Neutrophil (primary cell): ENCODE data around the gene CX3CL1.

Experiments used
- H3K27ac ChIP-seq: fragments of 200-600 bp; sonication (generic); 2 replicates; pipeline ENCODE4 v1.5.1; 2016; ENCODE audit warnings: mild to moderate bottlenecking, moderate library complexity
- H3K27me3 ChIP-seq: fragments of 200-600 bp; sonication (generic); 2 replicates; pipeline ENCODE4 v1.6.0; 2016; ENCODE audit warnings: mild to moderate bottlenecking
- H3K36me3 ChIP-seq: fragments of 200-600 bp; sonication (generic); 2 replicates; pipeline ENCODE4 v1.5.1; 2017
- H3K4me1 ChIP-seq, 2 experiments: fragments of 200-600 bp in 1 of 2; sonication (generic) in 1 of 2; 1 replicate in 1 of 2; 2 replicates in 1 of 2; pipeline versions ENCODE4 v1.5.1 to v1.6.1; 2013 to 2016; ENCODE audit warnings: low read depth in 1 of 2, low read length in 1 of 2, mild to moderate bottlenecking in 1 of 2, moderate library complexity in 1 of 2; ENCODE audit not compliant: control insufficient read depth in 1 of 2, insufficient read depth in 1 of 2
- H3K4me3 ChIP-seq, 2 experiments: fragments of 200-600 bp in 1 of 2; sonication (generic) in 1 of 2; 1 replicate in 1 of 2; 2 replicates in 1 of 2; pipeline ENCODE4 v1.5.1; 2013 to 2016; ENCODE audit warnings: low read depth in 1 of 2, low read length in 1 of 2, mild to moderate bottlenecking in 1 of 2, moderate library complexity in 1 of 2
- H3K9me3 ChIP-seq: fragments of 200-600 bp; sonication (generic); 2 replicates; pipeline ENCODE4 v1.5.1; 2016
- TF ChIP-seq, protein P1 (sequence below): fragments of 200-600 bp; sonication (generic); IDR thresholded peaks from 2 replicates; pipeline ENCODE4 v1.5.1; 2016; ENCODE audit warnings: antibody characterized with exemption

Gene CX3CL1

DNA sequence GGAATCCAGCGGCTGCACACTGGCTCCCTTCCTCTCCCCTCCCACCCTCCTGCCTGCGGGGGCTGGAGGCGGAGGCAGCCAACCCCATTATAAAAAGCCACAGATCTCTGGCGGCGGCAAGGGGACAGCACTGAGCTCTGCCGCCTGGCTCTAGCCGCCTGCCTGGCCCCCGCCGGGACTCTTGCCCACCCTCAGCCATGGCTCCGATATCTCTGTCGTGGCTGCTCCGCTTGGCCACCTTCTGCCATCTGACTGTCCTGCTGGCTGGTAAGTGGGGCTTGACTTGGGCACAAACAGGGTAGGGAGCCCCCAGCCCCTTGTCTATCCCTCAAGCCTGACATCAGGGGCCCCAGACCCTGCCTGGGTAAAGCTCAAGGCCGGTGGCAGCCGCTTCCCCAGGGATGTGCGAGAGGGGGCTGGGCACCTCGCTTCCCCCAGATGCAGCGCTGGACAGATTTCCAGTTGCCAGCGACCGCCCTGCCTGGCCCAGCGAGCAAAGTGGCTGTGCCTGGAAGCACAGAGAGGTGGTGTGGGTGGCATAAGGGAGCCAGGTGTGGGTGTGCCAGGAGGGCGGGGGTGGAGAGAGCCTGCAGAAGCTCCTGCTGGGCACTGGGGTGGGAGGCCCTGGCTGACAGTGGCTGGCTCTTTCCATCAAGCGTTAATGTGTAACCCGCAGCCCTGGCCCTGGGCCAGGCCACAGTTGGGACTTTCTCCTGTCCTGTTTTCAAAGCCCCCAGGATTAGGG, at the start of gene CX3CL1:
Gene CX3CL1, plus strand, starts transcription at position 119 of the 745 bp plus-strand sequence. Its CDS starts 79 bp downstream, at position 198.
- H3K27me3 ChIP-seq = peaks cover 38% of the 10 kb centered on the region
- H3K9me3 ChIP-seq = no peaks in the 10 kb centered on the region
- H3K36me3 ChIP-seq = no peaks in the 10 kb centered on the region
- H3K4me1 ChIP-seq = no peaks in the 10 kb centered on the region
- TF ChIP-seq, protein P1, sequence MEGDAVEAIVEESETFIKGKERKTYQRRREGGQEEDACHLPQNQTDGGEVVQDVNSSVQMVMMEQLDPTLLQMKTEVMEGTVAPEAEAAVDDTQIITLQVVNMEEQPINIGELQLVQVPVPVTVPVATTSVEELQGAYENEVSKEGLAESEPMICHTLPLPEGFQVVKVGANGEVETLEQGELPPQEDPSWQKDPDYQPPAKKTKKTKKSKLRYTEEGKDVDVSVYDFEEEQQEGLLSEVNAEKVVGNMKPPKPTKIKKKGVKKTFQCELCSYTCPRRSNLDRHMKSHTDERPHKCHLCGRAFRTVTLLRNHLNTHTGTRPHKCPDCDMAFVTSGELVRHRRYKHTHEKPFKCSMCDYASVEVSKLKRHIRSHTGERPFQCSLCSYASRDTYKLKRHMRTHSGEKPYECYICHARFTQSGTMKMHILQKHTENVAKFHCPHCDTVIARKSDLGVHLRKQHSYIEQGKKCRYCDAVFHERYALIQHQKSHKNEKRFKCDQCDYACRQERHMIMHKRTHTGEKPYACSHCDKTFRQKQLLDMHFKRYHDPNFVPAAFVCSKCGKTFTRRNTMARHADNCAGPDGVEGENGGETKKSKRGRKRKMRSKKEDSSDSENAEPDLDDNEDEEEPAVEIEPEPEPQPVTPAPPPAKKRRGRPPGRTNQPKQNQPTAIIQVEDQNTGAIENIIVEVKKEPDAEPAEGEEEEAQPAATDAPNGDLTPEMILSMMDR = no peak
- H3K27ac ChIP-seq = no peak within 1 kb of the TSS
- H3K4me3 ChIP-seq = no peak within 1 kb of the TSS

DNA sequence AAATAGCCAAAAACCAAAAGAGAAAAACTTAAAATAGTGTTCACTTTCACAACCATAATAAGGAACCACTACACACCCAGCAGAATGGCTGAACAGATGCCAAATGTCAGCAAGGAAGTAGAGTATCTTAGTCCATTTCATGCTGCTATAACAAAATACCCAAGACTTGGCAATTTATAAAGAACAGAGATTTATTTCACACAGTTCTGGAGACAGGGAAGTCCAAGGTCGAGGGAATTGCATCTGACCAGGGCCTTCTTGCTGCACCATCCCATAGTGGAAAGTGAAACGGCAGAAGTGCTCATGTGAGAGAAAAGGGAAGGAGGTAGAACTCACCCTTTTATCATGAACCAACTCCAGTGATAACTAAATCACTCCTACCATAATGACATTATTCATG, 47.5 kb upstream of the CX3CL1 start:
- H3K27ac ChIP-seq = no peak overlapping the region
- H3K4me1 ChIP-seq = no peaks in the 10 kb centered on the region
- no peak overlapping the region for H3K4me3 ChIP-seq
- no peaks in the 10 kb centered on the region for H3K9me3 ChIP-seq
- TF ChIP-seq, protein P1 = no peak
- no peaks in the 10 kb centered on the region for H3K36me3 ChIP-seq
- no peaks in the 10 kb centered on the region for H3K27me3 ChIP-seq

DNA sequence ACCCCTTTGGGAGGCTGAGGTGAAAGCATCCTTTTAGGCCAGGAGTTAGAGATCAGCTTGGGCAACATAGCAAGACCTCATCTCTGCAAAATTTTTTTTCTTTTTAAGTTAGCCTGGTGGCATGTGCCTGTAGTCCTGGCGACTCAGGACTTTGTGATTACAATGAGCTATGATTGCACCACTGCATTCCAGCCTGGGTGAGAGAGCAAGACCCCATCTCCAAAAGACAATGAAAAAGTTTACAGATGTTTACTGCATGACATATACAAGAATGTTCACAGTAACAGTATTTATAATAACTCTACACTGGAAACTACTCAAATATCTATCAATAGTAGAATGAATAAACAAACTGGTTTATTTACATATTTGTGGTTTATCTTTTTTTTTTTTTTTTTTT, 46.8 kb upstream of the CX3CL1 start:
- no peaks in the 10 kb centered on the region for H3K9me3 ChIP-seq
- TF ChIP-seq, protein P1 = no peak
- H3K27ac ChIP-seq = no peak overlapping the region
- no peaks in the 10 kb centered on the region for H3K36me3 ChIP-seq
- peaks cover under 1% of the 10 kb centered on the region for H3K27me3 ChIP-seq
- H3K4me1 ChIP-seq = no peaks in the 10 kb centered on the region
- H3K4me3 ChIP-seq = no peak overlapping the region

DNA sequence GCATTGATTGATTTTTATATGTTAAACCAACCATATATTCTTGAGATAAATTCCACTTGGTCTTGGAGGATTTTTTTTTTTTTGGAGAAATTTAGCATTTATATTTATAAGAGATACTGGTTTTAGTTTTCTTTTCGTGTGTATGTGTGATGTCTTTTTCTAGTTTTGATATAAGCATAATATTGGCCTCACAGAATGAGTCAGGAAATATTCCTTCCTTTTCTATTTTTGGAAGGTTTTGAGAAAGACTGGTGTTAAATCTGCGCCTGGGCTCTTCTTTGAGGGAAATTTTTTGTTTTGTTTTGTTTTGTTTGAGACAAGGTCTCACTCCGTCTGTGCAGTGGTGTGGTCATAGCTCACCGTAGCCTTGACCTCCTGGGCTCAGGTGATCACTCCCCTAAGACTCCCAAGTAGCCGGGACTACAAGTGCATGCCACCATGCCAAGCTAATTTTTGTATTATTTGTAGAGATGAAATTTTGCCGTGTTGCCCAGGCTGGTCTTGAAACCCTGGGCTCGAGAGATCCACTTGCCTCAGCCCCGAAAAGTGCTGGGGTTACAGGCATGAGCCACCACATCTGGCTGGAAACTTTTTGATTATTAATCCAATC, 42.5 kb upstream of the CX3CL1 start:
- no peaks in the 10 kb centered on the region for H3K4me1 ChIP-seq
- H3K36me3 ChIP-seq = no peaks in the 10 kb centered on the region
- H3K9me3 ChIP-seq = no peaks in the 10 kb centered on the region
- no peak overlapping the region for H3K4me3 ChIP-seq
- H3K27me3 ChIP-seq = peaks cover 19% of the 10 kb centered on the region
- no peak overlapping the region for H3K27ac ChIP-seq
- TF ChIP-seq, protein P1 = no peak

DNA sequence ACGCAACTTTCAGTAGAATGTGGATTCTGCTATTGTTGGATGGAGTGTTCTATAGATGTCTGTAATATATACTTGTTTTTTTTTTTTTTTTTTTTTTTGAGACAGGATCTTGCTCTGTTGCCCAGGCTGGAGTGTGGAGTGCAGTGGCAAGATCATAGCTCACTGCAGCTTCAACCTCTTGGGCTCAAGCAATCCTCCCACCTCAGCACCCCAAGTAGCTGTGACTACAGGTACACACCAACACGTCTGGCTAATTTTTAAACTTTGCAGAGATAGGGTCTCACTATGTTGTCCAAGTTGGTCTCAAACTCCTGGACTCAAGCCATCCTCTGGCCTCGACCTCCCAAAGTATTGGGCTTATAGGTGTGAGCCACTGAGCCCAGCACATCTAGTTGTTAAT, 40.9 kb upstream of the CX3CL1 start:
- Histone ChIP-seq H3K4me3 (no peak overlapping the region), H3K4me1 (no peaks in the 10 kb centered on the region), H3K9me3 (no peaks in the 10 kb centered on the region), H3K27me3 (peaks cover 24% of the 10 kb centered on the region), H3K27ac (no peak overlapping the region), H3K36me3 (no peaks in the 10 kb centered on the region)
- TF ChIP-seq, protein P1 = no peak
